Astrocyte (in vitro differentiated cells and primary cell): Measurements from ENCODE around the gene NR5A1.

ENCODE experiments used
- EZH2 ChIP-seq: IDR thresholded peaks from 2 replicates; pipeline ENCODE4 v1.6.1; 2012; ENCODE audit warnings: mild to moderate bottlenecking, low read length, inconsistent platforms; ENCODE audit not compliant: insufficient read depth
- TF ChIP-seq, protein P1 (sequence below): IDR thresholded peaks from 2 replicates; pipeline ENCODE4 v1.5.1; 2011; ENCODE audit warnings: low read depth, mild to moderate bottlenecking, inconsistent platforms, low read length, moderate library complexity; ENCODE audit not compliant: insufficient read depth

DNA sequence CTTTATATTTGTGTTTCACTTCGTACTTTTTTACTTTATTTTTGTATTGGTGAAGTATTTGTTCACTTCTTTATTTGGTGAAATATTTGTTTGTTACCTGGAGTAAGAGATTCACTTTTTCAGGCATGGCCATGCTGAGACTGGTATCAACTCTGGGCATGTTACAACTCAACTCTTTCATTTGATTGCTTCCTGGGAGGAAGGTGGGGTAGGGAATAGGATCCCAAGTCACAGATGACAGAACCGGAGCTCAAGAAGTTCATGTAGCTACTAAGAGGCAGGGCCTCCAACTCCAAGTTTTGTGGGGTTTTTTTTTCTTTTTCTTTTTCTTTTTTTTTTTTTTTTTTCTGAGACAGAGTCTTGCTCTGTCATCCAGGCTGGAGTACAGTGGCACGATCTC lies 63.0 kb downstream of the NR5A1 start:
- TF ChIP-seq EZH2: no peak
- TF ChIP-seq, protein P1, sequence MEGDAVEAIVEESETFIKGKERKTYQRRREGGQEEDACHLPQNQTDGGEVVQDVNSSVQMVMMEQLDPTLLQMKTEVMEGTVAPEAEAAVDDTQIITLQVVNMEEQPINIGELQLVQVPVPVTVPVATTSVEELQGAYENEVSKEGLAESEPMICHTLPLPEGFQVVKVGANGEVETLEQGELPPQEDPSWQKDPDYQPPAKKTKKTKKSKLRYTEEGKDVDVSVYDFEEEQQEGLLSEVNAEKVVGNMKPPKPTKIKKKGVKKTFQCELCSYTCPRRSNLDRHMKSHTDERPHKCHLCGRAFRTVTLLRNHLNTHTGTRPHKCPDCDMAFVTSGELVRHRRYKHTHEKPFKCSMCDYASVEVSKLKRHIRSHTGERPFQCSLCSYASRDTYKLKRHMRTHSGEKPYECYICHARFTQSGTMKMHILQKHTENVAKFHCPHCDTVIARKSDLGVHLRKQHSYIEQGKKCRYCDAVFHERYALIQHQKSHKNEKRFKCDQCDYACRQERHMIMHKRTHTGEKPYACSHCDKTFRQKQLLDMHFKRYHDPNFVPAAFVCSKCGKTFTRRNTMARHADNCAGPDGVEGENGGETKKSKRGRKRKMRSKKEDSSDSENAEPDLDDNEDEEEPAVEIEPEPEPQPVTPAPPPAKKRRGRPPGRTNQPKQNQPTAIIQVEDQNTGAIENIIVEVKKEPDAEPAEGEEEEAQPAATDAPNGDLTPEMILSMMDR: no peak
